Peyer's patch (tissue), 4 donors: ENCODE data around the gene TSHZ3. TPM values are rescaled to one million over a fixed set of nuclear protein-coding genes. Genes with fewer than 3 reads are reported as not detected.

Experiments used
- DNase-seq, 3 donors: peaks; one replicate each; pipeline ENCODE4 v3.0.0-alpha.2; 2017 to 2019
- H3K27ac ChIP-seq, 4 donors: fragments of 200-600 bp; sonication (generic); one replicate each; pipeline ENCODE4 v1.5.1; 2016 to 2019
- H3K27me3 ChIP-seq, 2 donors: fragments of 200-600 bp; sonication (generic); one replicate each; pipeline ENCODE4 v1.5.1; 2019
- H3K36me3 ChIP-seq, 3 donors: fragments of 200-600 bp; sonication (generic); one replicate each; pipeline ENCODE4 v1.5.1; 2016 to 2019
- H3K4me1 ChIP-seq, 4 donors: fragments of 200-600 bp; sonication (generic); one replicate each; pipeline ENCODE4 v1.5.1; 2016 to 2019
- H3K4me3 ChIP-seq, 4 donors: fragments of 200-600 bp; sonication (generic); 1 replicate in 3 of 4; 2 replicates in 1 of 4; pipeline ENCODE4 v1.5.1; 2016 to 2019; ENCODE audit warnings: mild to moderate bottlenecking in 1 of 4
- H3K9me3 ChIP-seq, 4 donors: fragments of 200-600 bp; sonication (generic); one replicate each; pipeline ENCODE4 v1.5.1; 2016 to 2019; ENCODE audit warnings: mild to moderate bottlenecking in 1 of 4
- POLR2A ChIP-seq, 2 donors: fragments of 450-650 bp; IDR thresholded peaks; one replicate each; pipeline ENCODE4 v1.5.1; 2017; ENCODE audit warnings: antibody characterized with exemption in 2 of 2, mild to moderate bottlenecking in 2 of 2, moderate library complexity in 2 of 2
- total RNA-seq, 4 donors: library from RNA; depleted of rRNA; stranded (reverse); fragments of >200 nt; gene quantifications; one replicate each; pipeline ENCODE4 v1.1.0, GENCODE V29; 2016
- TF ChIP-seq, protein P1 (sequence below), 6 experiments: fragments of 450-650 bp in 4 of 6; fragments of 200-600 bp in 2 of 6; sonication (generic) in 1 of 6; IDR thresholded peaks; one replicate each; pipeline ENCODE4 v1.5.1; 2017 to 2019; ENCODE audit warnings: antibody characterized with exemption in 6 of 6, mild to moderate bottlenecking in 3 of 6, moderate library complexity in 1 of 6

TSHZ3 gene
- total RNA-seq, 4 donors from 2014 or later = 0.70 to 14.0 (median 3.0) TPM

DNA sequence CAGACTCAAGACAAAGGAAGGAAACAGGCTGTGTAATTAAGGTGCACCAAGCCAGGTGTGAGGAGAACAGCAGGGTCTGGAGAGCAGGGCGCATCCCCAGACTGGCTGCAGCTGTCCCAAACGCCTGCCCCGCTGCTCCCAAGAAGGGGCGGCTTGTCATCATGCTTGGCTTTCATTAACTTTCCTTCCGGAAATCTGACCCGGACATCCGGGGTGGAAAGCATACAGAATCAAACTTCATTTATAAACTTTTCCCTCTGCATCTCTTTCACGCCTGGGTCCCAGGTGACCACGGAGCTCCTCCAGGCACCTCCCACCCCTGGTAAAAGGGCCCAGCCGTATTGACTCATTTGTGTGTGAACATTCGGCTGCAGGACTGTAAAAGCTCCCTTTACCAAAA is 31.7 kb downstream of the TSHZ3 start:
- H3K36me3 ChIP-seq = no peaks in the 10 kb centered on the region
- no peak for DNase-seq
- H3K4me1 ChIP-seq = peaks cover 0 to 8% (median 0%) of the 10 kb centered on the region in 4 donors
- no peaks in the 10 kb centered on the region for H3K27me3 ChIP-seq
- peak overlapping the region in 2 of 4 donors; percentile 40 to 68 for H3K27ac ChIP-seq
- H3K9me3 ChIP-seq = no peaks in the 10 kb centered on the region
- TF ChIP-seq POLR2A (IDR thresholded peaks at IDR 0.05) = no peak
- TF ChIP-seq, protein P1, sequence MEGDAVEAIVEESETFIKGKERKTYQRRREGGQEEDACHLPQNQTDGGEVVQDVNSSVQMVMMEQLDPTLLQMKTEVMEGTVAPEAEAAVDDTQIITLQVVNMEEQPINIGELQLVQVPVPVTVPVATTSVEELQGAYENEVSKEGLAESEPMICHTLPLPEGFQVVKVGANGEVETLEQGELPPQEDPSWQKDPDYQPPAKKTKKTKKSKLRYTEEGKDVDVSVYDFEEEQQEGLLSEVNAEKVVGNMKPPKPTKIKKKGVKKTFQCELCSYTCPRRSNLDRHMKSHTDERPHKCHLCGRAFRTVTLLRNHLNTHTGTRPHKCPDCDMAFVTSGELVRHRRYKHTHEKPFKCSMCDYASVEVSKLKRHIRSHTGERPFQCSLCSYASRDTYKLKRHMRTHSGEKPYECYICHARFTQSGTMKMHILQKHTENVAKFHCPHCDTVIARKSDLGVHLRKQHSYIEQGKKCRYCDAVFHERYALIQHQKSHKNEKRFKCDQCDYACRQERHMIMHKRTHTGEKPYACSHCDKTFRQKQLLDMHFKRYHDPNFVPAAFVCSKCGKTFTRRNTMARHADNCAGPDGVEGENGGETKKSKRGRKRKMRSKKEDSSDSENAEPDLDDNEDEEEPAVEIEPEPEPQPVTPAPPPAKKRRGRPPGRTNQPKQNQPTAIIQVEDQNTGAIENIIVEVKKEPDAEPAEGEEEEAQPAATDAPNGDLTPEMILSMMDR (IDR thresholded peaks at IDR 0.05) = no peak
- no peak overlapping the region for H3K4me3 ChIP-seq

DNA sequence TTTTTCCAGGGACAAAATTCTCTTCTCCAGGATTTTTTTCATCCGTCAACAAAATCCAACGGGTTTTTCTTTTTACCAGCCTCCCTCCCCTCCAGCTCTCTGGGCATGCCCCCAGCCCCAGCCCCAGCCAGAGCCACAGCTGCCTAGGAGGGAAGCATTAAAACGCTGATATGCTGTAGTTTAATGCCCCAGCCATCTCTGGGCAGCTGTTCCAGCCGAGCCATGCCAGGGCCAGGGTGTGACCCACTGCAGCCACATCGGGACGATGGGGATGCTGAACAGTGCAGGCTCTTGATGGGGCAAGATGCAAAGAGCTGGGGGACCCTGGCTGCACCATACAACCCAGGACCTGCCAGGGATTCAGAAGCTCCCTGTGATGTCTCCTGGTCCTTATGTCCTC is 32.1 kb downstream of the TSHZ3 start:
- no peak for DNase-seq
- no peak overlapping the region for H3K4me3 ChIP-seq
- H3K27me3 ChIP-seq = no peaks in the 10 kb centered on the region
- H3K27ac ChIP-seq = peak overlapping the region in 2 of 4 donors; percentile 40 to 68
- TF ChIP-seq, protein P1 (IDR thresholded peaks at IDR 0.05) = no peak
- no peak for TF ChIP-seq POLR2A (IDR thresholded peaks at IDR 0.05)
- H3K9me3 ChIP-seq = no peaks in the 10 kb centered on the region
- no peaks in the 10 kb centered on the region for H3K36me3 ChIP-seq
- peaks cover 0 to 8% (median 0%) of the 10 kb centered on the region in 4 donors for H3K4me1 ChIP-seq

DNA sequence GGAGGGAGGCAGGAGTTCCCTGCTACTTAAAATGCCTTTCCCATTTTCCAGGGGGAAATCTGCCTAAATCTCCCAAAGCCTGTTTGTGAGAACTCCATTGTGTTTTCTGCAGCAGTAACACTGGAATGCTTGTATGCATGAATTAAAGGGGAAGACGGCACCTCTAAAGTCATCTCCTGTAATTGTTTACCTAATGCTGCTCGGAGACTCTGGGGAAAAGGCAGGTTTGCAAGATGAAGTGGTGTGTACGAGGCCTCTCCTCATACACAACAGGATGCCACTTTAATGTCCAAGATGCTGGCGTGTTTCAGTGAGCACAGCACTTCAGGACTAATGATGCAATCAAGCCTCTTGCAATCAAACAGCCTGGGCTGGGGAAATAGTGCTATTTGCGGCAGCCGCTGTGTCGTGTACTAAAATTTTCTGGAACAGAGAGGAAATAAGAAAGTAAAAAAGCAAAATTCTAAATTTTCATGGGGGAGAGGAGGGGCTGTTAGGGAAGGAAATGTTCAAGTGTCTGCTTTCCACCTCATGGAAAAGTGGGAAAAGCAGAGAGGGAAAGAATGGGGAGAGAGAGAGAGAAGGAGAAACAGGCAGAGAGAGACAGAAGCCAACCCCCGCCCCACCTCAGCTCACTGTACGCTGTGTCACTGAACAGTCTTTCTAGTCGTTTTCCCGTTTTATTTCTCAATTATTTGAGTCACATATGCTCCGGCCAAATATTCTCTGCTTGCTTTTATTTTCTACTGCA is 32.9 kb downstream of the TSHZ3 start:
- Histone ChIP-seq H3K4me3 (no peak overlapping the region), H3K27me3 (no peaks in the 10 kb centered on the region), H3K4me1 (peaks cover 0 to 8% (median 0%) of the 10 kb centered on the region in 4 donors), H3K36me3 (no peaks in the 10 kb centered on the region), H3K9me3 (no peaks in the 10 kb centered on the region), H3K27ac (peak overlapping the region in 2 of 4 donors; percentile 40 to 68)
- peak in 1 of 3 donors; percentile 55 for DNase-seq
- TF ChIP-seq POLR2A (IDR thresholded peaks at IDR 0.05) = no peak
- TF ChIP-seq, protein P1 (IDR thresholded peaks at IDR 0.05) = no peak

DNA sequence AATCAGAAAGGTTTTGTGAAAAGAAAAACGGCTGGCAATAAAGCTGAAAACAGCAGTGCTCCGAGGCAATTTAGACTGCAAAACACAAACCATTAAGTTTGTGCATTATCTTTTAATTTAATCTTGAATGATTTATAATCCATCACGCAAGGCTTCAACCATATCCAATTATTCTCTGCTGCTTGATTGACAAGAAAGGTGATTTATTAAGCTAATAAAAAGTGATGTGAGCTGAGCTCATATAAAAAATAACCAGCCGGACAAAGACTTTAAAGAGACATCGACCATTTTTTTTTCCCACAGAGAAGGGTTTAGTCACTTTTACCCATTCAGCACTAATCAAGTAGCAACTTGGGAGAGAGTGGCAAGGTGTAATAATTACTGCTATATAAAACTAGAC is 33.6 kb downstream of the TSHZ3 start:
- no peak for DNase-seq
- no peaks in the 10 kb centered on the region for H3K36me3 ChIP-seq
- peak overlapping the region in 1 of 4 donors; percentile 40 for H3K27ac ChIP-seq
- H3K4me1 ChIP-seq = peaks cover 0 to 8% (median 0%) of the 10 kb centered on the region in 4 donors
- H3K4me3 ChIP-seq = no peak overlapping the region
- TF ChIP-seq, protein P1 (IDR thresholded peaks at IDR 0.05) = no peak
- no peaks in the 10 kb centered on the region for H3K27me3 ChIP-seq
- no peaks in the 10 kb centered on the region for H3K9me3 ChIP-seq

DNA sequence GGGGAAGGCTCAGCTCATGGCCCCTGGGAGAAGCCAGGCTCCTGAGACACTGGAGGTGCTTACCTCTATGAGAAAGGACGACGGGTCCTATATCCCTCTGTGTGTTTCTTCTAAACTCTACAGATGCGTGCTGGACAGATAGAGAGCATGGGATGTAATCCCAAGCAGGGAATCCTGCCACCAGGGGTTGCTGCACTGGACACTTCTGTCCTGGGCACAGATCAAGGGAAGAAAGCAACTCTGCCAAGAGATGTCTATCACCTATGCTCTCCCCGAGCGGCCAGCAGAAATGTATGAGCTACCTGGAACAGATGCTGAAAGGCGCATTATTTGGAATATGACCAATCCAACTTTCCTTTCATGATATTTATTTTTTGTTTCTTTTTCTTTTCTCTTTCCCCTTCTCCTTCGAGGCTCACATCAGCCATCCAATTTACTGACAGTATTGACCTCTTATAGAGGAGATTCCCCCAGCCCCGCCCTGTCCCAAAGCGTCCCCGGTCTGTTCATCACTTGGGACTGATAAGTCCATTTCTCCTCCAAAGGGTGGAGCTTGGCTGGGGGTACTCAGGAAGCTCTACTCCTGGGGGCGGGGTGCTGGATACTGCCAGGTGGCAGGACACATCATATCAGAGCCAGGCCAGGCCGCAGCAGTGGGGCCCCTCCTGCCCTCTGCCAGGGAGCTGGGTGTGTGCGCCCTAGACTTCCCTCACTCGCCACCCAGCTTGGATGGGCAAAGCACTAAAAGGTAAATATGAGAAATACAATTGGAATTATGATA is 34.2 kb downstream of the TSHZ3 start:
- no peaks in the 10 kb centered on the region for H3K27me3 ChIP-seq
- H3K4me3 ChIP-seq = no peak overlapping the region
- peaks cover 0 to 8% (median 0%) of the 10 kb centered on the region in 4 donors for H3K4me1 ChIP-seq
- TF ChIP-seq POLR2A (IDR thresholded peaks at IDR 0.05) = no peak
- TF ChIP-seq, protein P1 (IDR thresholded peaks at IDR 0.05) = no peak
- H3K36me3 ChIP-seq = no peaks in the 10 kb centered on the region
- no peaks in the 10 kb centered on the region for H3K9me3 ChIP-seq
- no peak for DNase-seq
- no peak overlapping the region for H3K27ac ChIP-seq
